ENCODE results near the gene MRPS24. TPM values are rescaled to one million over a fixed set of nuclear protein-coding genes. Genes with fewer than 3 reads are reported as not detected.
"Not testable (repeated sequence)": the region's sequence is repeated elsewhere in the genome, so short reads cannot be mapped to it uniquely, and the experiment has no call there.

MRPS24 gene
- total and polyA plus RNA-seq, 2 of the 13 experiments (the other 11 are each of a cell fraction or from before 2014, with no cell fraction given) = 135 to 162 TPM

DNA sequence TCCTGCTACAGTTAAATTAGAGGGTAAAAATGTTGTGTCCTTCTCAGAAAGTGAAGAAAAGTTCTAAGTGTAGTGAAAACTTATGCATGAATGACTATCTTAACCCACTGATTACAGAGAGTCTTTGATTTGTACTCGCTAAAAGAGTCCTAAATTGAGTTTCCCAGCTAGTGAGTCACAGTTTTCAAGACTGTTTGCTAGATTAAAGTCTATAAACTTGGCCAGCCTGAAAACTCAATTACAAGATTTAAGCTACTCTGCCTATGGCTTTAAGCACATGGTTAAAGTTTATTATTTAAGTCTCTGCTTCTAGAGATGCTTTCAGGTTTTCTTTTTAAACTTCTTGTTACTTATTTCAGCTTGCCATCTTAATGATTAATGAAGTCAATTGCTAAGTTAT is 44.4 kb downstream of the MRPS24 start:
- Histone ChIP-seq H4K20me1 (ENCODE audit: insufficient read depth, low read length) (no peaks in the 10 kb centered on the region), H3K27ac (ENCODE audit: extremely low read length, insufficient read depth, low read length) (no peak overlapping the region), H3K36me3 (replicated peaks in 1 of 2; ENCODE audit: control insufficient read depth in 1 of 2, insufficient read depth in 2 of 2, low read length in 2 of 2) (no peaks in the 10 kb centered on the region), H3K9ac (ENCODE audit: insufficient read depth, low read depth, low read length) (no peak overlapping the region), H3K79me2 (ENCODE audit: insufficient read depth, low read length) (no peaks in the 10 kb centered on the region), H3K9me3 (ENCODE audit: low read length) (no peaks in the 10 kb centered on the region), H3K4me2 (ENCODE audit: low read depth, low read length) (peak overlapping the region; percentile 51; the same call in 1 of the 2 replicates), H3K27me3 (ENCODE audit: control insufficient read depth in 1 of 2, insufficient read depth in 2 of 2, low read length in 2 of 2) (peaks cover 0 to 19% of the 10 kb centered on the region in 2 experiments; a peak in 1 of 5 replicates), H3K4me1 (ENCODE audit: insufficient read depth, low read length) (peaks cover 22% of the 10 kb centered on the region), H2AFZ (ENCODE audit: low read length) (no peak overlapping the region), H3K4me3 (replicated peaks in 1 of 3; ENCODE audit: insufficient read depth in 1 of 3, low read depth in 2 of 3, low read length in 3 of 3) (no peak overlapping the region)
- in situ Hi-C loops (cut with HindIII; ENCODE audit: extremely low pct_ligation_motif_present, low pct_unique_long_range_greater_than_20kb) = loop anchor here (25.0 kb wide), 1 partner anchor 363 kb away; no protein-coding TSS in a partner anchor
- no peak for TF ChIP-seq RELA (CRISPR knock-in tag; IDR thresholded peaks at IDR 0.05)
- TF ChIP-seq ZNF337 (CRISPR knock-in tag; IDR thresholded peaks at IDR 0.05; ENCODE audit: borderline replicate concordance, low read depth) = no peak
- no peak for TF ChIP-seq TMF1 (CRISPR knock-in tag; IDR thresholded peaks at IDR 0.05; ENCODE audit: low read depth)
- TF ChIP-seq, protein P1, sequence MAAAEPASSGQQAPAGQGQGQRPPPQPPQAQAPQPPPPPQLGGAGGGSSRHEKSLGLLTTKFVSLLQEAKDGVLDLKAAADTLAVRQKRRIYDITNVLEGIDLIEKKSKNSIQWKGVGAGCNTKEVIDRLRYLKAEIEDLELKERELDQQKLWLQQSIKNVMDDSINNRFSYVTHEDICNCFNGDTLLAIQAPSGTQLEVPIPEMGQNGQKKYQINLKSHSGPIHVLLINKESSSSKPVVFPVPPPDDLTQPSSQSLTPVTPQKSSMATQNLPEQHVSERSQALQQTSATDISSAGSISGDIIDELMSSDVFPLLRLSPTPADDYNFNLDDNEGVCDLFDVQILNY (CRISPR knock-in tag; conservative IDR thresholded peaks at IDR 0.05) = no peak
- no peak for TF ChIP-seq EHMT2 (IDR thresholded peaks at IDR 0.05; ENCODE audit: borderline replicate concordance, low read depth, low read length)
- TF ChIP-seq, protein P2, sequence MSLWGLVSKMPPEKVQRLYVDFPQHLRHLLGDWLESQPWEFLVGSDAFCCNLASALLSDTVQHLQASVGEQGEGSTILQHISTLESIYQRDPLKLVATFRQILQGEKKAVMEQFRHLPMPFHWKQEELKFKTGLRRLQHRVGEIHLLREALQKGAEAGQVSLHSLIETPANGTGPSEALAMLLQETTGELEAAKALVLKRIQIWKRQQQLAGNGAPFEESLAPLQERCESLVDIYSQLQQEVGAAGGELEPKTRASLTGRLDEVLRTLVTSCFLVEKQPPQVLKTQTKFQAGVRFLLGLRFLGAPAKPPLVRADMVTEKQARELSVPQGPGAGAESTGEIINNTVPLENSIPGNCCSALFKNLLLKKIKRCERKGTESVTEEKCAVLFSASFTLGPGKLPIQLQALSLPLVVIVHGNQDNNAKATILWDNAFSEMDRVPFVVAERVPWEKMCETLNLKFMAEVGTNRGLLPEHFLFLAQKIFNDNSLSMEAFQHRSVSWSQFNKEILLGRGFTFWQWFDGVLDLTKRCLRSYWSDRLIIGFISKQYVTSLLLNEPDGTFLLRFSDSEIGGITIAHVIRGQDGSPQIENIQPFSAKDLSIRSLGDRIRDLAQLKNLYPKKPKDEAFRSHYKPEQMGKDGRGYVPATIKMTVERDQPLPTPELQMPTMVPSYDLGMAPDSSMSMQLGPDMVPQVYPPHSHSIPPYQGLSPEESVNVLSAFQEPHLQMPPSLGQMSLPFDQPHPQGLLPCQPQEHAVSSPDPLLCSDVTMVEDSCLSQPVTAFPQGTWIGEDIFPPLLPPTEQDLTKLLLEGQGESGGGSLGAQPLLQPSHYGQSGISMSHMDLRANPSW (CRISPR knock-in tag; IDR thresholded peaks at IDR 0.05; ENCODE audit: borderline replicate concordance) = no peak
- TF ChIP-seq ZNF672 (CRISPR knock-in tag; IDR thresholded peaks at IDR 0.05) = no peak
- FAIRE-seq = no peak
- ChIA-PET POLR2A (no interaction called here), CTCF (ENCODE audit: low intra/inter-chr PET ratio, low total read pairs) (no interaction called here)
- 6% methylated on average over 1 of the region's 1 CpG for WGBS (ENCODE audit: low lambda C conversion rate)
- no peak for DNase-seq (ENCODE audit: low spot score)
- no TSS peak for BruUV-seq (replicated peaks)
- intact Hi-C loops (cut with micrococcal nuclease; ENCODE audit: unreplicated experiment) = no loop called here
- no peak for ATAC-seq

DNA sequence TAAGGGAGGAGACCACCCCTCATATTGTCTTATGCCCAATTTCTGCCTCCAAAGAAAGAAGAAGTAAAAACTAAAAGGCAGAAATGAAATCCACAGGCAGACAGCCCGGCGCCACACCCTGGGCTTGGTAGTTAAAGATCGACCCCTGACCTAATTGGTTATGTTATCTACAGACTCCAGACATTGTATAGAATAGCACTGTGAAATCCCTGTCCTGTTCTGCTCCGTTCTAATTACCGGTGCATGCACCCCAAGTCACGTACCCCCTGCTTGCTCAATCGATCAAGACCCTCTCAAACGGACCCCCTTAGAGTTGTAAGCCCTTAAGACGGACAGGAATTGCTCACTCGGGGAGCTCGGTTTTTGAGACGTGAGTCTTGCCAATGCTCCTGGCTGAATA is 44.8 kb downstream of the MRPS24 start:
- H3K9me3 ChIP-seq (ENCODE audit: low read length); intact Hi-C loops (cut with micrococcal nuclease; ENCODE audit: unreplicated experiment); H3K4me3 ChIP-seq (replicated peaks in 1 of 3; ENCODE audit: insufficient read depth in 1 of 3, low read depth in 2 of 3, low read length in 3 of 3); H2AFZ ChIP-seq (ENCODE audit: low read length); H3K27ac ChIP-seq (ENCODE audit: extremely low read length, insufficient read depth, low read length); POLR2A ChIA-PET; in situ Hi-C loops (cut with HindIII; ENCODE audit: extremely low pct_ligation_motif_present, low pct_unique_long_range_greater_than_20kb); H3K36me3 ChIP-seq (replicated peaks in 1 of 2; ENCODE audit: control insufficient read depth in 1 of 2, insufficient read depth in 2 of 2, low read length in 2 of 2); FAIRE-seq; H3K9ac ChIP-seq (ENCODE audit: insufficient read depth, low read depth, low read length); BruUV-seq (replicated peaks); DNase-seq (ENCODE audit: low spot score); ATAC-seq; CTCF ChIA-PET (ENCODE audit: low intra/inter-chr PET ratio, low total read pairs); H4K20me1 ChIP-seq (ENCODE audit: insufficient read depth, low read length); H3K79me2 ChIP-seq (ENCODE audit: insufficient read depth, low read length): not testable (repeated sequence)
- Histone ChIP-seq H3K4me2 (ENCODE audit: low read depth, low read length) (peak overlapping the region; percentile 51), H3K4me1 (ENCODE audit: insufficient read depth, low read length) (peaks cover 22% of the 10 kb centered on the region), H3K27me3 (ENCODE audit: control insufficient read depth in 1 of 2, insufficient read depth in 2 of 2, low read length in 2 of 2) (peaks cover 0 to 19% of the 10 kb centered on the region in 2 experiments; a peak in 1 of 5 replicates)
- WGBS (ENCODE audit: low lambda C conversion rate) = 12% methylated on average over 12 of the region's 12 CpGs

Data from HepG2 (cell line).